ENCODE measurements around the gene MTREX.

MTREX gene

DNA sequence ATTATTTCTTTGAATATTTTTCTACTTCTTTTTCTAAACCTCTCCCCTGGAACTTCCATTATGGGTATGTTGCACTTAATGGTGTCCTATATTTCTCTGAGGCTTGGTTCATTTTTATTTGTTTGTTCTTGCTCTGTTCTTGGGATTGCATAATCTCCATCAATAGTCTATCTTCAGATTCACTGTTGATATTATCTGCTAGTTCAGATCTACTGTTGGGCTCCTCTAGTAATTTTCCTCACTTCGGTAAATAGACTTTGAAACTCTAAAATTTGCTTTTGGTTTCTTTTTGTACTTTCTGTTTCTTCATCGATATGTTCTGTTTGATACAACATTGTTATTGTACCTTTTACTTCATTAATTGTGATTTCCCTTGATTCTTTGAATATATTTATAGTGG, 76.3 kb downstream of the MTREX start:
- no peak for DNase-seq (ENCODE audit: low spot score)

DNA sequence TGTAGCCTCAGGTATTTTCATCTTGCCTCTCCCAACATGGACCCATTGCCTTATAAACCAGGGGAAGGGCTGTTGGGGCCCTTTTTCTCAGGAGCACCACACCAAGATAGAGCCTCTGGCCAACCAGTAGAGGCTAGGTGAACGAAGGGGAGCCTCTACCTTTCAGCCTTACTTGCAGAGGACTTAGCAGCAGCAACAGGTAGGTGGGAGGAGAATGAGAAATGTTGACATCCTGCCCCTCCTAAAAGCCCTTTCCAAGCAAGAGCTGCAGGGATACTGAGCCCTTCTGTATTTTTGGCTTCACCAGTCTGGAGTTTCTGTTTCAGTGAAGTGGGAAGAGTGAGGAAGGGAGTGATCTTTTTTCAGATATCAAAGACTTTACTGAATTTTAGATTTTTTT, 77.4 kb downstream of the MTREX start:
- DNase-seq (ENCODE audit: low spot score), result no peak

DNA sequence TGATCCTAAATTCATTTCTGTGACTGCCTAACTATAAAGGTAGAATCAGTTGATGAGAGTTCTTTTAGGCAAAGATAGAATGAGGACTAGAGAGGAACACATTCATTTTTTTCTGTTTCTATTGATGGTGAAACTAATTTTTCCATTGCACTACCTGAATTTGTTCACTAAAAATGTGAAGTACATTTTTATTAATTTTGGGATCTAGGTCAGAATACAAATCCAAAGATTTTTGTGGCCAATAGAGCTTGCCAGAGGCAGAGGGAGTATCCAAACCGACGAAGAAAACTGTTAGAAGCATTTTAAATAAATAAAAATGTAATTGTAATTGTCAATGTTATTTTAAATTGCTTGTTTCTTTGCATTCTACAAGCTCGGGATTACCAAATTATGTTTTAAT, 78.1 kb downstream of the MTREX start:
- DNase-seq (ENCODE audit: low spot score), result no peak

DNA sequence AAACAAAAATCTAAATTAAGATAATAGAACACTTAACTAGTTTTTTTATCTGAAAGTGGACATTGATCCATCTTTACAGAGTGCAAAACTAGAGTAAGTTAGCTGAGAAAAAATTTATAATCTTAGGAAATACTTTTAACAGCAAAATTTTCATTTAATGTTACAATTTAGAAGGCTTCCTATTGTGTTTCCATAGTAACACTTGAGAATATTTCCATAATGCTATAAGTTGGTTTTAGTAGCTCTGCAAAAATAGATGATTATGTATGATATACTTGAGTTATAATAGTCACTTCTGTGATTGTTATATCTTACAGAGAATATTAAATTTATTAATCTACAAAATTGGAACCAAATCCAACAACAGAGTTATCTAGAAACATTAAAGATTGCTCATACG, 78.6 kb downstream of the MTREX start:
- no peak for DNase-seq (ENCODE audit: low spot score)

DNA sequence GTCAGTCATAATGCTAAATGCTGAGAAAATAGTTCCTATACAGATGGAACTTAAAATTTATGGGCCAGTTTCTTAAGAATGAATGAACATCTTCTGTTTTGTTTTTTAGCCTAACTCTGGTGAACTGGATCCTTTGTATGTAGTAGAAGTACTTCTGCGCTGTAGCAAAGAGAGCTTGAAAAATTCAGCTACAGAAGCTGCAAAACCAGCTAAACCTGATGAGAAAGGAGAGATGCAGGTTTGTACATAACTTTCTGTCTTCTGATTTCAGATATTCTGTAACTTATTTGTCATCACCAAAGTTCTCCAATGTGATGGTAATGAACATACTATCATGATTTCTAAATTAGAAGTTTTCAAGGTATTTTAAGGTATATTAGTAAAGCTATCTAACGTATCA, 80.1 kb downstream of the MTREX start:
- no peak for DNase-seq (ENCODE audit: low spot score)

DNA sequence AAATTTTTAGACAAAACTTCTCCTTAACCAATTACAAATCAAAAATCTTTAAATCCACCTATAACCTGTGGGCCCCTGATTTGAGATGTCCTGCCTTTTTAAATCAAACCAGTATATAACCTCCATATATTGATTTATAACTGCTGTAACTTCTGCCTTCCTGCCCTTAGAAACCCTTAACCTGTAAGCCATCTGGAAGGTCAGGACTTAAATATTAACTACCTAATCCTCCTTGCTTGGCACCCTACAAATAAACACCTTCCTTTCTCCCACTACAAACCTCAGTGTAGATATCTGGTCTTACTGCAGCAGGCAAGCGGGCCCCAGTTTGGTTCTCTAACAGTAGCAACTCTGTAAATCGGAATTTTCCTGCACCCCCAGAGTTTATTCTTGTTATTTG, 83.9 kb downstream of the MTREX start:
- no peak for DNase-seq (ENCODE audit: low spot score)

DNA sequence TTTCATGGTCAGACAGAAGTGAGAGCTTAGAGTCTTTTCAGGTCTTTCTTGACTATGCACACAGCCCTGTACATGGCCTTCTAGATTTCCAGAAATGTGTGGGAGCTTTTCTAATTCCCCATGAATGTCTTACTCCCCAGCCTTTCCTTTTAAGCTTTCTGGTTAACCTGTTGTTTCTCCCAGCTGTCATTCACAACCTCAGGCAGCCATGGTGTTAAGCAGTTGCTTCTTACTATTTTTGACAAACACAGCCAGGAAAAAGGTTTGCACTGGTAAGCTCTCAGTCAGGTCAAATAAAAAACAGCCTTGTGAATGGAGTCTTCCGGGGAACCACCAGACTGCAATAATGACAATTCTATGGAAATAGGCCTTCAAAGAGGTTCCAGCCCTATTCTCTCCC, 84.9 kb downstream of the MTREX start:
- no peak for DNase-seq (ENCODE audit: low spot score)

DNA sequence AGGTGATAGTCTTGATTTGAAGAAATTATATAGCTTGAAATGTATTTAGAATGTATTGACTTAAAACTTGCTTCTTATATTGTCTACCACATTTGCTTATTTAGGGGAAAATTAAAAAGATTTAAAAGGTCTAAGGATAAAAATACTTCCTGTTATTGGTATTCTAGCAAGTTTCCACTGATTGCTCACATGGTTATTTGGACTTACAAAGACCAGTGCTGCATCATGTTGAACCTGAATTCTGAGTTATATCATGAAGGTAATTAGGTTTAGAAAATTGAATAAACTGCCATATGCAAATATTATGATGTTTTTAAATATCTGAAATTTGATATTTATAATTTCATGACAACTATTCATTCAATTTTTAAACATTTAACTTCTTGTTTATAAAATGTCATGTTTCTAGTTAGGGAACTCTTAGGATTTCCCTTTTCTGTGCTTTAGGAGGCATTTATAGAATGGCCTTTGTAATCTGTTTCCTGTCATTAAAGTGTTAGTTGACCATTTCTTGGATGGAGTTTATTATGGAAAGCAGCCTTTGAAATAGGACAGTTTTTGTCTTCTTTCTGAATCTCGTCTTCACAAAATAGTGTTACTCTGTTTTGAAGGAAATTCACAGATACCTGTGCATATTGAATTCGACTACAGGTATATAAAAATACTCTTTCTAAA, 85.8 kb downstream of the MTREX start:
- DNase-seq (ENCODE audit: low spot score), result no peak

DNA sequence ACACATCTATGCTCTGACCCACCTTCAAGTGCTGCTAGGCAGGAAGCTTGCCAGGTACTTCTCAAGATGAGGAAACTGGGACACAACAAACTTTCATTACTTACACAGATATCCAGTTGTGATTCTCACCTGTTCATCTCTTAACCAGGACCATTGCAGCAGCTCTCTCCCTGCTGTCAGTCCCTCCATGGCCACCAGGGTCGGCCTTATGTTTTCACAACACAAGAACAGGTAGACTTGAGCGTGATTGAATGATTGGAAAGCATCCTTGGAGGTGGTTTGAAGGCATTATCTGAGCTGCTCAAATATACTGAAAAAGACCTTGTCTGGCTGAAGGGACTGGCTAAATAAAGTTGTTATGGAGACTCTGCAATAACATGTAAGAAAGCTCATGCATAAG, 94.4 kb downstream of the MTREX start:
- DNase-seq (ENCODE audit: low spot score), result no peak

DNA sequence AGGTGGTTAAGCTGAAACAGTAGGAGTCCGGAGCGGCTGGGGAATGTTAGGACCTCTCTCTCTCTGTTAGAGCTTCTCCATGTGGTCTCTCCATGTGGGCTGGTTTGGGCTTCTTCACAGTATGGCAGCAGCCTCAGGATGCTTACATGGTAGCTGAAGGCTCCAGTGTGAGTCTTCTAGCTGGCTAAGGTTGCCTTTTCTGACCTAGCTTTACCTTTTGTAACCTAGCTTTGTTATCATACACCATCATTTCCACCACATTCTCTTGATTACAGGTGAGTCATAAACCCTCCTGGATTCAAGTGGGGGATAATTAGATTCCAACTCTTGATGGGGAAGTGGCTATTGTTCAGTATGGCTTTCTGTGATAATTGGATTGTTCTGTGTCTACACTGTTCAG, 98.5 kb downstream of the MTREX start:
- DNase-seq (ENCODE audit: low spot score), result no peak

DNA sequence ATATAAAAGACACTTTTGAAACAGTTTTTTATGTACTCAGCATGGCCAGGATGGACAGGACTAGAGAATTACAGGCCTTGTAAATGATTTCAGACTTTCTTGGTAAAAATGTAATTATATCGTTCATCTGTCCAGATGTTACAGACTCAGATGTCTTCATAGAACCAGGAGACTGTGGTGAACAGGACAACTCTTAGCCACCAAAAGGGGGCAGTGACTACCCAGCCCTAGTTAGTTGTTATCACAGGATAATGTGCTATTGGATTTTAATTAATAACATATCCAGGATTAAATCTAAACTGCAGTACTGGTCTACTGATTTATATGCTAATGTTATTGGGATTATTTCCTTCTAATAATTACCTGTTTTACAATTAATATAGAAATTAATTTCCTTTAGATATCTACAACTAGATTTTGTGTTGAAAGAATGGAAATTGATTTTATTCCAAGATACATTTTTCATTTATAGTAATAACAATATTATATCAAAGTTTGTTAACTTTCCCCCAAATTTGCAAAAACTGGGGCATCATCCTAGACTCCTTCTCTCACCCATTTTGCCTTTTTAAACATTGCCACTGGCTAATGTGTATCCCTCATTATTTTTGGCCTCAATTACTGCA, 99.4 kb downstream of the MTREX start:
- peak; percentile 40 for DNase-seq (ENCODE audit: low spot score)

DNA sequence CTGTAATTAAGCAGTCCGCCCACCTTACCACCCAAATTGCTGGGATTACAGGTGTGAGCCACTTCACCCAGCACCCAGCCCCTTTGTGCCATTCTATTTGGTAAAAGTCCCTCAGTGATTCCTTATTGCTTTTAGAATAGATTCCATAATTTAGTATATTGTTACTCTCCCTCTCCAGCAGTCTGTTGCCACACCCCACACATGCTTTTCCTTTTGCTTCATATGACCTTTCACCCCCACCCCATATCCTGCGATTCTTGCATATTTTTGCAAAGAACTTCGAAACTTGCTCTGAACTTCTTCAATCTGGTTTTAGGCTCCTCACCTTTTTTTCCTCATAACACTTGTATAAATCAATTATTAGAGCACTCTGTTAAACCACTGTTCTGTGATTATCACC, 100.2 kb downstream of the MTREX start:
- no peak for DNase-seq (ENCODE audit: low spot score)

DNA sequence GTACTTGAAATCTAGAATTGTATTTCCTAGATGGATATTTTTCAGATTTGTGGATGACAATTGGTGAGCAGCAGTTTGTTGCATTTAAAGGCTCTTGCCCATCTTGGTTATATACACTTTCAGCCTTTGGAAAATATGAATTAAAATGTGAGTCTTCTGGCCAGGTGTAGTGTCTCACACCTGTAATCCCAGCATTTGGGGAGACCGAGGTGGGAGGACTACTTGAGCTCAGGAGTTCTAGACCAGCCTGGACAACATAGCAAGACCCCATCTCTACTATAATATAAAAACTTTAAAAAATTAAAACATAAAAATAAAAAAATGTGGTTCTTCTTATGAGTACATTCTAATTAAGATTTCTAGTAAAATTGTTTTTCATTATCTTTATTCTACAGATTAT, 102.0 kb downstream of the MTREX start:
- no peak for DNase-seq (ENCODE audit: low spot score)

DNA sequence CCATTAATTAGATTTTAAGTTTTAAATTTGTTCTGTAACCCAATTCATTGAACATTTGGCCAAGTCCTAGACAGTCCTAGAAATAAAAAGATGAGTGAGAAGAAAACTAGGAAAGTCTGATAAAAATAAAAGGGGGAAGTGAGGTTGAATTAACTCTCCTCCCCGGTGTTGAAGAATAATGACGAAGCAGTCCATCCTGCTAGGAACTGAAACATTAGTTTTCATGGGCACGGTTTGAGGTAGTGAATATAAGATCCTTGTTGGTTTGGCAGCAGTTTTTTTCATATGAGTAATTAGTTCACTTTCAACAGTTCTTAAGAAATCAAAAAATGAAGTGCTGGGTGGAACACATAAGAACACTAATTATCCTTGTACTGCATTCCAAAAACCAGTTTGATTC, 103.1 kb downstream of the MTREX start:
- no peak for DNase-seq (ENCODE audit: low spot score)

DNA sequence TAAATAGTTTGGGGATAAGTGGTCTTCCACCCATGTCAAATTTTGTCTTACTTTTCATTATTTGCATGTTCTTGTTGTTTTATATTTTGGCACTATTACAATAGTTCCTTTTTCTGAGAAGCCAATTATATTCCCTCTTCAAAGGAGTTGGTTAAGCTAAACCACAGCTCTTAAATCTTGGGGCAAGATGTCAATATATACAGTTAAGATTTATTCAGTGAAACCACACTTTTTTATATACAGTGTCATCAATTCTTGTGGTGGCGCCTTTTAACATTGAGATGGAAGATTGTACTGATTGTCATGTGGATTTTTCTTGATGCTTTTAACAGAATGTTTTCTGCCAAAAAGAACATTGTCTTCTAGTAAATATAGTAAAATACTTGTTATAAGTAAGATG, 104.1 kb downstream of the MTREX start:
- DNase-seq (ENCODE audit: low spot score), result no peak

DNA sequence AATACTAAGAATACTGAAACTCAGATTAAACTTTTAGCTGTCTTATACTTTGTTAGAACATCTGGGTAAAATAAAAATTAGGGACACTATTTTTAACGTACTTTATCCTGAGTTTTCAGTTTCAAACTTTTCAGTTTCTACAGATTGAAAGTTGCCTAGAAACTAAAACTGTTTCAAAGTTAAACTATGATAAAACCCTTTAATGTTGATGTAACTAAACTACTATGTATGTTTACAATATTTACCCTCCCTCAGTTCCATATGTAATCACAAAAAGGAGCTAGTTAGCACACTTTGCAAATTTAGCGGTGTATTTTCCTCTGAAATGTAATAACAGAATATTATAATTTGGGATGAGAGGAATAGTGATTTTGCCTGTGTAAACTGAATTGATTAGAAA, 105.9 kb downstream of the MTREX start:
- DNase-seq (ENCODE audit: low spot score), result no peak

DNA sequence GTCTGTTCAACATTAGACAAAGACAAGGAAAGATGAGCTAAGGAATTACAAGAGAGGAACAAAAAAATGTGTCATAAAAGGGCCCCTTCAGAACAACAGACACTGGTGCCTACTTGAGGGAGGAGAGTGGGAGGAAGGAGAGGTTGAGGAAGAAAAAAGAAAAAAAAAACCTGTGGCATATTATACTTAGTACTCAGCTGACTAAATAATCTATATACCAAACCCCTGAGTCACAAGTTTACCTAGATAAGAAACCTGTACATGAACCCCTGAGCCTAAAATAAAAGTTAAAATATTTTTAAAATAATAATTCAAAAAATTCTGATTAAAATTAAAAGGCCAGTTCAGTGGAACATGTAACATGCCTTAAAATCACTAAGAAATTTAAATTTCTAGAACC, 107.3 kb downstream of the MTREX start:
- no peak for DNase-seq (ENCODE audit: low spot score)

DNA sequence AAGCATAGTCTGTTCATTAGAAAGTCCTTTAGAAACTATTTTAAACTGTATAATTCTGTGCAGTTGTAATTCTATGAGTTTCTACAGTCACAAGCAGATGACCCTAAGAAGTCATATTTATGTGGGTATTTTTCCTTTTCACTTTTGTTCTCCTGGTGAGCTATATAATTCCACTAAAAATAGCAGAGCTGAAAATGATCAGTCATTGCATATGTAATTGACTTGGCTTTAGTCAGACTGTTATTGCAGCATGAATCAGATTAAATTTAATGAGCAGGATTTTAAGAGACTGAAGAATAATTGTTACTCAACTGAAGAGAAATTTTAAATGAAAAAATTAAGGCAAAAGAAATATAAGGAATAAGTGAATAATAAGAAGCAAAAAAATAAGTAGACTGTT, 108.5 kb downstream of the MTREX start:
- no peak for DNase-seq (ENCODE audit: low spot score)

DNA sequence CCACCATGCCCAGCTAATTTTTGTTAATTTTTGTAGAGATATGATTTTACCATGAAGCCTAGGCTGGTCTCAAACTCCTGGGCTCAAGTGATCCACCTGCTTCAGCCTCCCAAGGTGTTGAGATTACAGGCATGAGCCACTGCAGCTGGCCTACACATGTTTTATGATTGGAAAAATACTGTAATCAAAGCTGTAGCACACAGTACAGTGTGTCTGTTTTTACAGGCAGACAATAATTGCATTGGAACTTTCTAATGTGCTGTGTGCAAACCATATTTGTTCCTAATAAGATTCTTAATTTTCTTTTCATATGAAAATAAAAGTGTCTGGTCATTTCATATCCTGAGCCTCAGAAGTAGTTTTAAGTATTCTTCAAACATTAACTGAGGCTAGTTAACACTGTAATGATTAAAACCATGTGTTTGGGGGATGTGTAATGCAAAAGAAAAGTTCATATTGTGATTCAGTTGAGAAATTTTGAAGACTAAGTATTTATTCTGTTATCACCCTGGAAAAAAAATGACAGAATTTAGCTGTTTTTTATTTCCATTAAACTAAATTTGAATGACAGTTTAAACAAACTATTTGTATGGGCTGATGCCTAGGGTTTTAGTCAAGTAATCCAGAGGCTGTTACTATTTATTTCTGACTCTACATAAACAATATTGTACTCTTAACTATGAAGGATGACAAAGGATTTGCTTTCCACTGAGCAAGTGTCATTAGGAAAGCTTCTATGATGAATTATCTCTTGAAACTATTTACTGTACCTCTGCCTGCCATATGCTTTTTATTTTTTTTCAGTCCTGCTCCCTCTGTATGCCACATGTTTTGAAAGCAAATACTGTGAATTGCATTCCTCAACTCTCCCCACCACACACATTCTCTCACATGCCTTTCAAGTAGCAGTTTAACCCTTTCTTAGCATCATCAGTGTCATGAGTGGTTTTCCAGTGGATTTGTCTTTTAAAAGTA, 111.5 kb downstream of the MTREX start:
- DNase-seq (ENCODE audit: low spot score), result peak; percentile 19

DNA sequence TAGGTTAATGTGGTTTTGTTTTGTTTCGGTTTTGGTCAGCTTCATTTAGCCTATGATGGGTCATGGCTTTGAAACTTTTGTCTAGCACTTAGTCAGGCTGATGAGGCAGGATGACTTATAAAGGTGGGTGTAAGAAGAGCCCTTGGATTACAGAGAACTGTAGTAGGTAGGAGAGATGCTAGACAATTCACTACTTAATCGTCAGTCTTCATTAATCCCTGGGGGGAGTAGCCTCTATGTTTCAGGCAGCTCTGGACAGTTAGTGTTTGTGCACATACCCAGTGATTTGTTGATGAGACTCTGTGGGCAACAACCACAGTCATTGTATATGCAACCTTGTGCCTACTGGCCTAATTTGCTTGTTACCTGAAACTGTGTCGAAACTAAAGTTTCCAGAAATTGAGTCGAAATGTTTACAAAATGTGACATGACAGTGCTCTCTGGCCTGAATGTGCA, 113.3 kb downstream of the MTREX start:
- no peak for DNase-seq (ENCODE audit: low spot score)

DNA sequence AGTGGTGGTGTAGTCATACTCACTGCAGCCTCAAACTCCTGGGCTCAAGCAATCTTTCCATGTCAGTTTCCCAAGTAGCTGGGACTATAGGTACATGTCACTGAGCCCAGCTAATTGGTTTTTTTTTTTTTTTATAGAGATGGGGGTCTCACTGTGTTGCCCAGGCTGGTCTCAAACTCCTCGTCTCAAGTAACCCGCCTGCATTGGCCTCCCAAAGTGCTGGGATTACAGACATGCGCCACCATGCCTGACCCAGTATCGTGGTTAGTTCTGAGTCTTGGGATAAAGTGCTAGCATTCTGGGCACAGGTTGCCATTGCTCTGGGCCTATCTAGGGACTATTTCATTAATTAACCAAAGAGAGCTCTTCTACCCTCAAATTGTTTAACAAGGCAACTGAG, 118.7 kb downstream of the MTREX start:
- DNase-seq (ENCODE audit: low spot score), result no peak

DNA sequence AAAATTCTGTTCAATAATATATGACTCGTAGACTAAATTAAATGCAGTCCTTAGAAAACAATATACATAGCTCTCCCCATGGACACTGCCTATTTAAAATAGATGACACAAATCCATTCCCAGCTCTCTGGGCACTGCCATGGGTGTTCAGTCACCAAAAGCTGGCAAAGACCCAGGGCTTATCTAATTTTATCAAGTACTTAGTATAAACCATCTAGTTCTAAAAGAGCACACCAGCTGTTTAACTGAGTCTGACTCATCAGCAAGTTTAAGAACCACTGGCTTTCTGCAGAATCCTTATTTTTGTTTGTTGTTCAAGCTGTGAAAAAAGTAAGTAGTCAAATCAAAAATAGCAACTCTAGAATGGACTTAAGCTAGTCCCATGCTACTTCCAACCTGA, 119.4 kb downstream of the MTREX start:
- DNase-seq (ENCODE audit: low spot score), result peak; percentile 38

DNA sequence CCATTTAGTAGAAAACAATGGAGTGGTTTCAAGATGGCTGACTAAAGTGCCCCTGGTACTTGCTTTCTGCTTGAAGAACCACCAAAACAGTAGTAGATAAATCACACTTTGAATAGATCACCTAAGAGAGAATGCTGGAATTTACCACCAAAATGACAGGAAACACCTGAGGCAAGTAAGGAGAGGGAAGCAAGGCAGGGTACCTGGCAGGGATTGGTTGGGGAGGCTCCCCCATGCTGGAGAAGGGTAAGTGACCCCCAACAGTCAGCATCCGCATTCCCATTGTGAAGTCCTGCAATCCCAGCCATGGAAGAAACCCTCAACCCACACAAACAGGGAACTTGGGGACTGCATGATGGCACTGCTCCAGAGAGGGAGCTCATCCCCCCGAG, 121.4 kb downstream of the MTREX start:
- DNase-seq (ENCODE audit: low spot score), result no peak
